CMK (cell line): Measurements from ENCODE around the gene NOD1.

Source experiments
- DNase-seq: peaks from one replicate; pipeline ENCODE4 v3.0.0-alpha.2; 2010; ENCODE audit warnings: low read depth

Gene NOD1

DNA sequence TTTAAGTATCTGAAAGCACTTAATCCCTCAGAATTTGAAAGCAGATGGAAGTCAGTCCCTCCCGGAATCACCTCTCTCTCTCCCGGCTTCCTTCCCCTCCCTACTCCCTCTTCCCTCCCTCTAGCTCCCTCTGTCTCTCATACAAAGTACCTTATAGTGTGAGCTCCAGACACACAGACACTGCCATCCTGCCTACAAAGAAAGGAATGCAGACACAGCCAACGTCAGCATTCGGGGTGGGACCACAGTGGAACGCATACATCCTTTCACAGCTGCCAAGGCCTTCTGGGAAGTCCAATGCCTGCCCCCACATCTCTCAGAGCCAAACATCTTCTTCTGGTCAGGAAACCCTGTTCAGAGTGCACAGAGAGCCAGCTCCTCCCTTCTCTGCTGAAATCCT is 9.3 kb downstream of the NOD1 start:
- no peak for DNase-seq

DNA sequence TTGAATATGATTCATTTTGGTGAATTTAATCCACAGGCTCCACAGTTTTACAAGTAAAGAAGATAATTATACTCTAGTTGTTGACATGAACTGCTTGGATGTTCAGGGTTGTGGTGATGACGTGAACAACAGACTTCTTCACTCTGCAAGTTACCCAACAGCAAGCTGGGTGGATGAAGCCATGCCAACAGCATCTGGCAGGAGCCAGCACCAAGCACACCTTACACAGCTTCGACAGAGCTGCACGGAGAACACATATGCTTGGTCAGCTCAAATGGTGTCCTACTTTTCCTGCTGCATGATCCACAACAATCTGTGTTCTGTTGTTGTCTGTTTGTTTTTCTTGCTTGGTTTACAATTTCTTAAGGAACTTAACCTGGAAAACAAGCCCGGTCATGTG is 9.8 kb downstream of the NOD1 start:
- DNase-seq, result no peak

DNA sequence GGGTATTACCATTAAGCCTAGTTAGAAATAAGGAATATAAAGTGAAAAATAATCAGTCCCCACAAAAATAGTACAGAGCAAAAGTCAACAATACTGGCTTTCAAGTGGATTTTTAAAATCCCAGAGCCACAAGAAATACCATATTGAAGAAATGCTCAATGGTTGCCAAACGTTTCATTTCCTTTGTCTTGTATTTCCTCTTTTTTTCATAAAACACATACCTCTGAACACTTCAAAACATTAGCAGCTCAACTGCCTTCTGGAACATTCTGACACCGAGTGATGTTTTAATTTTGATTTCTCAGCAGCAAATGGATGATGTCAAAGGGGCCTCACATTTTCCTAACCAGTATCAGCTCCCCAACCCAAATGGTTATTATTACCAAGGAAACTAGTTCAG is 10.5 kb downstream of the NOD1 start:
- no peak for DNase-seq

DNA sequence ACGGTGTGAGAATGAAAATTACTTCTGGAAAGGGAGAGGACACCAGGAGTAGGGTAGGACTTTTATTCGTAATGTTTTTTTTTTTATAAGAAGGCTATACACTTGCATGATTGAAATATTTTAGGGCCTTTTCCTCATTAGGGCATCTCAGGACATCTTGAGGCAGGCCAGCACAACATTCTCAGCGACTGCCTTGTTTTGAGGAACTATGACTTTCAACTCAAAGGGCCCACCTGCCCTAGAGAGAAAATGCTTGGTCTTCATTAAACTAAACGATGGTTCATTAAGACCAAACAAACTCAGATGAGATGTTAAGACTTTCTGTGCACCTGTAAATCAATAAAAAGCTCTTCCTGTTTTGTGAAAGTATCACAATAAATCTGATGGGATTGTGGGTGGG is 11.3 kb downstream of the NOD1 start:
- DNase-seq, result no peak

DNA sequence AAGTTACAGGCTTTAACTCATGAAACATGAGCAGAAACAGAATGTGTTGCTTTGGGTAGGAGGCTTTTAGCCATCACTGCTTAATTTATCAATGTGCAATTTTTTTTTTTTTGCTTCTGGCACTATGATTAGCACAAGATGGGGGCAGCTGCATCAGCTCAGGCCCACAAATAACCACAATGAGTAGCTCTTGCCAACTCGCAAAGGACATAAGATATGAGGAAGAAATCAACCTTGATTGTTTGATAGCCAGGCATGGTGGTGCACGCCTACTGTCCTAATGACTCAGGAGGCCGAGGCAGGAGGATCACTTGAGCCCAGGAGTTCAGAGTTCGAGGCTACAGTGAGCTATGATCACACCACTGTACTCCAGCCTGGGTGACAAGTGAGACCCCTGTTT is 12.3 kb downstream of the NOD1 start:
- no peak for DNase-seq

DNA sequence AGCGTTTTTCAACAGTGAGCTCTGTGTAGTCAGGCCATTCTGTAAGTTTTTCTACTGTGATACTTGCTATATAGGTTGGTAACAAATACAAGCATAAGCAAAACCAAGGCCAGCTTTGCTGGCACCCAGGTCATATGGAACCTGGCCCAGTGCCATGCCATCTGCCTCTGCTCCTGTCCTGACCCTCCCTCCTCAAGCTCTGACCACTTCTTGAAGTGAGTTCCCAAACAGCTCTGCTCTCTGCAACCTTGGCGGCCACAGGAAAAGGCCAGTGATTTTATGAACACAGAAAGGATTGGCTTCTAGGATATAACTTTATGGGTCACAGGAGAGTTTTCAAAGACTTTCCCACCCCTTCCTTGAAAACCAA is 12.8 kb downstream of the NOD1 start:
- DNase-seq, result no peak

DNA sequence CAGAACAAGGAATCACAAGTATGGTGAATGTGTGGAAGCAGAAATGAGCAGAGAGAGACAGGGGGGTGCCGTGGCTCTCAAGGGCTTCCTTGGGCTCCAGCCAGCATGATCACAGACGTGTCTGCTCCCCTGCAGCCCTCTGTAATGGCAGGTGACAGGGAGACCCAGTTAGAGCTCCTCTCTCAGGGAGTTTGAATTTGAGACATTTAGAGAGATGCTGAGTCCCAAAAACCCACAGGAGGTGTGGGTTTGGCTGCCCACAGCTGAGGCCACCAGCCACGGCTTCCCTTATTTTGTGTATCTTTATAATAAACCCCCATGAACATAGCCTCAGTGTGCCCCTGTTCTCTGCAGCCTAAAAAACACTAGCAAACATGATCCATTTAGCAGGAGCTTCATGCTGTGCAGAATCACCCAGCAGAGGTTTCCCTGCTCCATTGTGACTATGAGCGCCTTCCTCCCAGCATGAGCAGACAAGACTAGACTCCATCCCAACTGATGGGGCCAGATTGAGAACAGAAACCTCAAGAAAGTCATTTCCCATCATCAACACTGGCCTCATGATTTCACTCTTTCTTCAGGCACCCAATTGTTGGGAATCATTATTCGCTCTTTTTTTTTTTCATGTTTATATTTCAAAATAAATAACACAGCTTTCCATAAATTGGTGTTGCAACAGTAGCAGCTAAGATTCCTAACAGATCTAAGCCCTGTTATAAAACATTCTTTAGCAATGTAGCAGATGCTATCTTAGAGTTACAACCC is 13.4 kb downstream of the NOD1 start:
- DNase-seq, result no peak

DNA sequence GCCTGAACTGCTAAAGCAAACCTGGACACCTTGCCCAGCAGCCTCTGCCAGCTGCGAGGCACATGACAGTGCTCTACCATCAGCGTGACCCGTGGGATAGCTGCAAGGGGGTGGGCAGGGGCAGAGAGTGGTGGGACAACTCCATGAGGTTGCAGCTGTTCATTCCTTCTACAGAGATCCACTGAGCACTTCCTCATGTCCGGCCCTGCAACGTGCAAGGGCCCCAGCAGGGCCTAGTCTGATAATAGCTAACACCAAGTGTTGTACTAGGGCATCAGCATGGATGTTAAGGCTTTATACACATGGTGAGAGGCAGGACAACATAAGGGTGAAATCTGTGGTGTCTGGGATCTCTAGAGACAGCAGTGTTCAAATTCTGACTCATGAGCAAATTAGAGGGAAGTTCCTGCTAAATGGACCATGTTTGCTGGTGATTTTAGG is 14.3 kb downstream of the NOD1 start:
- no peak for DNase-seq

DNA sequence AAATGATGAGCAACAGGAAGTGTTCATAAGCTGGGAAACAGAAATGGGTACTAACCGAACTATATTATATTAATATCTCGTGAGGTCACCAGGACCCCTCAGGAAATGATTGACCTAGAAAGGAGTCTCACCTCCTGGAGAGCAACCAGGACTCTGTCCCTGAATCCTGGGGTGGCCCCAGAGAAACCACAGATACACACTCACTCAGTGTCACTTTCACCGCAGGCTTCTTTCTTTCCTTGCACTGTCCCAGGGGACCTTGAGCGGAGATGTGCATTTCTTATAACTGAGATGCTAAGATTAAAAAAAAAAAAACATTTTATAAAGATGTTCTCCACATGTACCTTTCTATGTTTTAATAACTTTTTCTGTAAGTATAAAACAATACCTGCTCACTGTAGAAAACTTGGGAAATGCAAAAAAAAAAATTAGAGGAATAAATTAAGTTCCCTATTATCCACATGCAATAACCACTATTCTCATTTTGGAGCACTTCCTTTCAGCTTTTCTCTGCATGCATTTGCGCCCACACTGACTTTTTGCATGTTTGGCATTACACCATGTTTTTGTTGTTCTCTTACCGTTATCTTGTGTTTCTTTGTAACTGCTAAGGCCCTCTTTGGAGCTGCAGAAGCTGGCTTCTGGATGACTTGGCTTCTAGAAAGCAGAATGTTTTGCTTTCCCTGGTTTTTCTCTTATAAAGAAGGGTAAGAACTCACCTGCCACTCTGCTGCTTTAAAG is 15.0 kb downstream of the NOD1 start:
- no peak for DNase-seq

DNA sequence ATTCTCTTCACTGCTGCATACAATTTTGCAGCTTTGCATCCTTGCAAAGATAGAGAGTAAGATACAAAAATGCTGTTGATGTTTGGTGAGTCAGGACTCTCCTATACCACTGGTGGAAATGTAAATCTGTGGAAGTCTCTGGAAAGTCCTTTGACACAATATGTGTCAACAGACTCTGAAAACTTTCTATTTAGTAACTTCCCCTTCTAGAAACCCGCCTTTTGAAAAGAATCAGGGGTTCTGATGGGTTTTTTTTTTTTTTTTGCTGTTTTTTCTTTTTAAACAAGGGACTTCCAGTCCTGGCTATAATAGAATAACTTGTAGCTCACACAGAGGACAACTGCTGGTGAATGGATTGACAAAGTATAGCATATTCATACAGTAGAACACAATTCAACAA is 16.4 kb downstream of the NOD1 start:
- no peak for DNase-seq

DNA sequence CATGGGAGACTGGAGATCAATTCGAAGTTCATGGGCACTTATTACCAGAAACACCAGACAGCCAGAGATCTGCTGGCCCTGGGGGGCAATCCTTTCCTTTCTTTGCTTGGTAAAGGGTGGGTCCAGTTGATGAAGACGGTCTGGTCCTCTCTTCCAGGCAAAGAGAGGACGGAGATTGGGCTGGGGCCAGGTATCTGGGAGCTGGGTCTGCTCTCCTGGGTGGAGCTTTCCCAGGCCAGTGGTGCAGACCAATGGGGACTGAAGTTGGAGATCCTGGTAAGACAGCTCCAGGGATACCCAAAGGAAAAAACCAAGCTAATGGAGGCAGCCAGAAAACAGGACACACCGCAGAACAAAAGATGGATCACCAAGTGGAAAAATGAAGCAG is 18.3 kb downstream of the NOD1 start:
- no peak for DNase-seq

DNA sequence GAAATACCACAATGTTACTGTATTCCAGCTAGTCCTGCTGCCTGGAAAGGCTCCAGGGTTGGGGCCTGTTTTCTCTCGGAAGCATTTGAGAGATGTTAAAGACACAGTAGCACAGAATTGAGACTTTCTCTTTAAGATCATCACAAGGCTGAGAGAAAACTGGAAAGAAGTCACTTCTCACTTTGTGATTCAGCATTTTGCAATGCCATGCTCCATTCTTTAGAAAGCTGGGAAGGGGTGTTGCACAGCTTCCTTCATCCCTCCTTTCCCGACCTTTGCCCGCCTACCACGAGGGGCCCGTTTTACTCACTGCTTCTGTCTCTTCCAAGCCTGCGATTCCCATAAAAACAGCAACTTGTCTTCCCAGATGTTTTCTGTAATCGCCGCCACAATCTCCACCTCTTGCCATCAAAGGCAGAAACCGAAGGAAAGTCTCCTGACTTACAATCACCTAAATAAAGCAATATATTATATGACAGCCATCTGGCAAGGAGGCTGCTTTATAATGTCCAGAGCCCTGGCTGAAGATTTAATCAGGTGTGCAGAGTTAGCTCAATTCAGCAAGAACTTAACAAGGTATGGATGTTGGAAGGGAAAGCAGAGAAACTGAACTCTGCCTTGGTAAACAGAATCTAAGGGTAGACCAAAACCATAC is 18.9 kb downstream of the NOD1 start:
- DNase-seq, result no peak

DNA sequence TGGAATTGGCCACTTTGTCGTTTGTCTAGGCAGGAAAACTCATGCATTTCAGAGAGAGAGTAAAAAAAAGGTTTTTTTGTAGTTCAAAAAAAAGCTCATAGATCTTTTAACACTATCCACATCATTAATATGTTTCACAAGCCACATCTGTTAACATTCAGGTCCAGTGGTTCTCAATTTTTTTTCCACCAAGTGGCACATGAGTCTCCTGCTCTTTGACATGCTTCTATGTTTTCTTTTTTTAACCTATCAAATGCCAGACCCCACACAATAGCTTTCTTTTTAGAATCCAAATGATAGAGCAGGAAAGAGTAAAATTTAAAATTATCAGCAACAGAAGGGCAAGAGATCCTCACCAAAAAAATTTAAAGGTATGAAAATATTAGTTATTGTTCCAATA is 20.3 kb downstream of the NOD1 start:
- no peak for DNase-seq

DNA sequence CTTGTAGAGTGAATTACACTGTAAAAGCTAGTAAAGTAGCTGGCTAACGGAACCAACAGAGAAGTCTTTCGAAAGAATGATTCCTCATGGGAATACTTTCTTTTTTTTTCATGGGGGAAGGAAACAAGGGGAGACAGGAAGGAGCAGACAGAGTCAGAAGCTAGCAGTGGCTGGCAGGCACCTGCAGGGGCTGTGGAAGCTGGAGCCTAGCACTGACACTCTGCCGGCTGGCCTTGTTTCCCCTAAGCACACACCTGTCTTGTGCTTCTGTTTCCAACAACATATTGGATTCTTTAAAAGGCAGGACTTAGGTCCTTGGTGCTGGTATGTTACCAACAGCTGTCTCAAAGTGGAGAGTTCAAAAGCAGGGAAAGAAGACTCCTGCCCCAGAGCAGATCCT is 24.7 kb downstream of the NOD1 start:
- DNase-seq, result no peak

DNA sequence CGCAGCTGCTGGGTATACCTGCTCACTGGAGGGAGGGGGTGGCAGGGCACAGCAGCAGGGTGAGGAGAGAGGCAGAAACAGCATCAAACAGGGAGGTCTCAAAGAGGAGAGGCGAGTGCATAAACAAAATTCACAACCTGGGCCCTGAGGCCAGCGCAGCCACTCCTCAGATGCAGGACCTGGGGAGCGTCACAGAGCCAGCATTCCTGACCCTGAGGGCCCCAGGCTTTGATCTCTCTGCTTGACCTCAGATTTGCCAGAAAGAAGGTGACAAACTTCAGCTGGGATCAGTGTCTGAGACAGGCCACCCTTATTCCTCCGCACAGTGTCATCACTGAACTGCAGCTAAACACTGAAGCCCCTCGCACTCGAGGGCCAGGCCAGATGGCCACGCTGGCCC is 25.6 kb downstream of the NOD1 start:
- DNase-seq, result no peak

DNA sequence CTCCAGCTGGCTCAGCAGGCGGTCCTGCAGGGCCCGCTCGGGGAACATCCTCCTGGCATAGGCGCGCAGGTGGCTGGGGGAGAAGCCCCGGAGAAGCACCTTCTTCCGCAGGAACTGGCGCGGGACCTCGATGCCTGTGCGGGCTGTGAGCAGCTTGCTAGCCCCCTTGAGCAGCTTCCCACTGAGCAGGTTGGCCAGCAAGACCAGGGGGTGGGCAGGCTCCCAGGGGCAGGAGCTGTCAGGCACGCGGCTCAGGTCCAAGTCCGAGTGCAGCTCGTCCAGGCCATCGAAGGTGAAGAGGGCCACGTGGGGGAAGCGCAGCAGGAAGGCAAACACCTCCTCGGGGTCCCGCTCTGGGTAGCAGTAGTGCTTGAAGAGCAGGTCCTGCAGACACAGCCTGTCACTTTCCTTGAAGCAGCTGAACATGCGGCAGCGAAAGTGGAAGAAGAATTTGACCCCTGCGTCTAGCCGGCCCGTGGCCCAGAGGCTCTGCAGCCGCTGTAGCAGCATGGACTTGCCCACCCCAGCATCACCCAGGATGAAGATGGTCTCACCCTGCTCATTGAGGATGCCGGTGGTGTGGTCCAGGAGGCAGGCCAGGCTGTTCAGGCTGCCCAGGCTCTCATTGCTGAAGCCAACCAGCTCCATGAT is 26.2 kb downstream of the NOD1 start:
- no peak for DNase-seq

DNA sequence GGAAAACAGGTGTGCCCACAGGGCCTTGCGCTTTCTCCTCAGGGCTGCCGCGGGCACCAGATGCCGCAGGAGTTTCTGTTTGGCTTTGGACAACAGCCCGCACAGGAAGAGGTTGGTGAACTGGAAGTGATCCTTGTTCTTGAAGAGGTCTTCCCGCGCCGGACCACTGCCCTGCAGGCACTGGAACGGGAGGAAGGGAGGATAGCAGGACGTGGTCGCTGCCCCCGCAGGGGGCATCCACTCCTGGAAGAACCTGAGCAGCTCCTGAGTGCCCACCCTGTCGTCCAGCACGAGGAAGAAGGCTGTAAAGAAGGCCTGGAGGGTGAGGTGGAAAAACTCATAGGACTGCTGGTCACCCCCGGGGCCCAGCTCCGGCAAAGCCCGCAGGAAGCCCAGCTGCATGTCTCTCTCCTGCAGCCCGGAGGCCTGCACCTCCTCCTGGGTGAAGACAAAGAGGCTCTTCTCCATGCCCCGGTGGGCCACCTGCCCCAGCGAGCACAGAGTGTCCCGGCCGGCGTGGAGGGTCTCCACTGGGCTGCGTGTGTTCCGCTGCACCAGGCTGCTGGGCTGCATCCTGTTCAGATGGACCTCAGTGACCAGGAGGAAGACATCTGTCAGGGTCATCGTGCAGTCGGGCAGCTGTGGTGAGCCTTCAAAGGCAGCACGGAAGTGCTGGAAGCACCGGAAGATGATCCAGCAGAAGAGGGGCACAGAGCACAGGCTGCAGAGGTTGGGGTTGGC is 26.9 kb downstream of the NOD1 start:
- no peak for DNase-seq

DNA sequence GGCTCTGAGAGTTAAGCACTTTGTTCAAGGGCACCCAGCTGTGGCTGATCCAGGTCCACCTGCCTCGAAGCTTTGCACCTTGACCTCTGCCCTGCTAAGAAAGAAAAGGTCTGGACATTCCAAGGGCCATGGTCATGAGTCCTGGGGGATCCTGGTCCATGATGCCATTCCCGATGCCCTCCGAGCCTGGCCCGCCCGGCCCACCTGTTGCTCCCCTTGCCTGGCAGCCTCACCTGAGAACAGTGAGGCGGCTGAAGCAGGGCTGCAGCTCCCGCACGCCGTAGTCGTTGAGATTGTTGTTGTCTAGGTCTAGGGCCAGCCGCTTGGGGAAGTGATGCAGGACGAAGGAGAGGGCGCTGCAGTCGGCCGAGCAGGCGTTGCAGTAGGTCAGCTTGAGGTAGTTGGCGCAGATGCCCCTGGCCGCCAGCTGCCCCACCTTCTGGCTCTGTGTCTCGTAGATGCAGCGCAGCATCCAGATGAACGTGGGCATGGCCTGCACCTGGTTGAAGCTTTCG is 27.5 kb downstream of the NOD1 start:
- no peak for DNase-seq

DNA sequence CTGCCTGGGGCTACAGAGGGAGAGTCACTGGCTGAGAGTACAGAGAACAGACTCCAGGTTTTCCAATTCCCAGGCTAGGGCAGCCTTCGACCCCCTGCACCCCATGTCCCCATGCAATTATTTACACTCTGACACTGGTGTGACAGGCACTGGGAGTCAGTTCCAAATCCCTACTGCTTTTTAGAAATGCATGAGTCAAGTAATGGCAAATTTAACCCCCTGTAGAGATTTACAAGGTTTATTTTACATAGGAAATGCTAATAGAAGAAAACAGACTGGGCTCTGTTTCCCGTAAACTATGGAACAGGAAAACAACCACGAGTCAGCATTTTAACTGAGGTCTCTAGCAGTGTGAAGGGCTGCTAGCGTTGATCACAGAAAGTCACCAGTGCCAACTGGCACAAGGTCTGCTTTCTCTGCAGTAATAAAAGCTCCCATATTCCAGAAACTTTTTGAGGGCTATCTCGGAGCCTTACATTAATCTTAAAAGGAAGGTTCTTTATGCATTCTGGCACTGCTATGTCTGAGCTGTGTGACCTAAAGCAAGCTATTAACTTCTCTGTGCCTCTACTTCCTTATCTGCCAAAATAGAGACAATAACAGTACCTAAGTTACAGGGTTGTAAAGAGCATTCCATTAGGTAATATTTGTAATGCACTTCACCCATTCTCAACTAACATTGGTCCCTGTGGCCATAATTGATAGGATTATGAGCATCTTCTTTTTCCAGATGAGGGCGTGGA is 28.2 kb downstream of the NOD1 start:
- no peak for DNase-seq

DNA sequence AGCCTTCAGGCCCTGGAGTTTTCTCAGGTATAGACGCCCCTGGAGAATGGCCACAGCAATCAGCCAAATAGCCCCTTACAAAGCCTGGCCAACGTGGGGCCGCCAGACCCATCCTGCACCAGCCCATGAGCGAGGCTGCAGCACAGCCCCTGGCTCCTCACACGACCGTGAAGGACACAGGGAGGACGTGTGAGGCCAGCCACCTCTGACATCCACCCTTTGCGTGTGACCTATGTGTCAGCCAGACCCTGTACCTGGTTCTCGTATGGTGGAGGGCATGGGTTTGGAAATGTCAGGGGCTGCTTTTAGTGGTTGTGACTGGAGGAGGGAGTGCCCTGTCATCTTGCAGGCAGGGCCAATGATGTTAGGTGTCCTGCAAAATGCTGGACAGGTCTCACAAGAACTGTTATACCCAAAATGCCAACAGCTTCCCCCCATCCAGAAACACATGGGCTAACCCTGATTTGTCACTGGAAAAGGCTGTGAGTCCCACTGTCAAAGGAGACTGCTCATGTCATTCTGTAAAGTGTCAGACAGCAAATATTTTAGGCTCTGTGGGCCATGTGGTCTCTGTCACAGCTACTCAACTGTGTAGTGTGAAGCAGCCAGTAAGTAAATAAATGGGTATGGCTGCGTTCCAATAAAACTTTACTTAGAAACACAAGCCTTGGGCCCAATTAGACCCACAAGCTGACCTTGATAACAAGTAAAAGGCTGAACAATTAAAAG is 30.0 kb downstream of the NOD1 start:
- no peak for DNase-seq

DNA sequence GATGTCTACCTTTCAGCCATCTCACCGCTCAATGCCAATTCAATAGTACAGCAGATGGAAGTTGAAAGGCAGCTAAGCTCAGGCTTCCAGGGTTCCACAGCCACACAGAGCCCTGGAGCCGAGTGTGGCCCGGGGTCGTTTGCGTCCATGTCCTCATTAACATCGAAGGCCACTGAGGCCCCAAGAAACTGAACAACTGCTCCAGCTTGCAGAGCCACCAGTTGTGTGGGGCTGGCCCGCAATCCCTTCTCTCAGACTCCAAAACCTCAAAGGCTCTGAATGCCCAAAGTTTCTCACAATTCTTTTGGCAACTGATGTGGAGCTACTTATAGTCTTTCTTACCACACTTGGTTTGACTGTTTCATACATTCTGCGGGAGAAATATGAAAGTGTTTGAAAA is 31.1 kb downstream of the NOD1 start:
- DNase-seq, result no peak
